GM19025 (cell line): ENCODE results near the gene EFNA3.

Source experiments
- ATAC-seq: cut with Tn5 transposase; IDR thresholded peaks from one replicate; pipeline ENCODE4 v1.9.1; 2021; ENCODE audit warnings: mild to moderate bottlenecking, low read depth, moderate library complexity; ENCODE audit not compliant: unreplicated experiment

Gene EFNA3

DNA sequence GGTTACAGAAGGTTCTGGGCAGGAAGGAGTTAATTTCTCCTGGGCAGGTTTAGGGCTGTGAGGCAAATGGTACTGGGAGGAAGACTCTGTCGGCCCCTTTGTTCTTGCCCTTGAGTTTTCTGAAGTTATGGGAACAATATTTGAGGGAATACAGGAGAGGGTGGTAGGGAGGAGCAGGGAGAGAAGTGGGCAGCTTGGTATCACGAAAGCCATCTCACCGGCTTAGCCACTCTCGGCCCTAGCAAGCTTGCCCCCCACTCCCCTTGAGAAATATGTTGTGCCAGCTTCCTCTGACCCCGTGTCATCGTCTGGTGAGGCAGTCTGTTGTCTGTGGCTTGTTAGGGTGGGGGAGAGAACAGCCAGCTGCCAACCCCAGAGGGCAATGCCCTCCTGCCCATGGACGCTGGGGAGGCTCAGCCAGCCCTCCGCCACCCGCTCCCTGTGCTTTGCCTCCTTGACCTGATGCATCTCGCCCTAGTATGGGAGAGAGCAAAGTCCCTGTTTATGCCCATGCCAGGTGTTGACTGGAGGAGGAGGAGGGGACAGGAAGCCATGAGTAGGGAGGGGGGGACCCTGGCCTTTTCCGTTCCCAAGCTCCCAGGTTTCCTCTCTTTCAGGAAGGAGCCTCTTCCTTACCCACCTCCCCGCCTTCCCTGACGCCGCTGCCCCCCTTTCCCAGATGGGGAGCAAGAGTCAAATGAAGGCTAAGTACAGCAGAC is 50.3 kb downstream of the EFNA3 start:
- ATAC-seq: no peak

- ATAC-seq: no peak
Measured at GRCh38 chr1:155130272-155131006, 51.8 kb downstream of the EFNA3 start.

DNA sequence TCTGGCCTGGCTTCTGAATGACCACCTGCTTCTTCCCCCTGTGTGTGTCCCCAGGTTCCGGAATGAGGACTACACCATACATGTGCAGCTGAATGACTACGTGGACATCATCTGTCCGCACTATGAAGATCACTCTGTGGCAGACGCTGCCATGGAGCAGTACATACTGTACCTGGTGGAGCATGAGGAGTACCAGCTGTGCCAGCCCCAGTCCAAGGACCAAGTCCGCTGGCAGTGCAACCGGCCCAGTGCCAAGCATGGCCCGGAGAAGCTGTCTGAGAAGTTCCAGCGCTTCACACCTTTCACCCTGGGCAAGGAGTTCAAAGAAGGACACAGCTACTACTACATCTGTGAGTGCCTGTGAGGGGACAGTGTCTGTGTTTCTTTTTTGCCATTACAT is 52.6 kb downstream of the EFNA3 start:
- no peak for ATAC-seq

DNA sequence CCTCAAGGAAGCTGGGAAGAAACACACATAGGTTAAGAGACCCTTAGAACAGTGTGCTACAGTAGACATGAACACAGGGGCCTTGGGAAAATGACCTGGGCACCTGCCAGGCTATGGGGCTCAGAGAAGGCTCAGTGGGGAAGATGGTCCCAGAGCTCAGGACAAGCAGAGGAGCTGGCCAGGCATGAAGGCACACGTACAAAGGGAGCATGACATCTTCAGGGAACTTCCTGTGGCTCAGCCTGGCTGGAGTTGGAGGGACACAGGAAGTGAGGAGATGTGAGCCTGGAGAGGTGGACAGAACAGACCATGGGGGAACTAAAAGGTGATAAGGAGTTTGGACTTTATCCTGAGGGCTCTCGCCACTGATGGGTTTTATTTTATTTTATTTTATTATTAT is 53.2 kb downstream of the EFNA3 start:
- no peak for ATAC-seq

DNA sequence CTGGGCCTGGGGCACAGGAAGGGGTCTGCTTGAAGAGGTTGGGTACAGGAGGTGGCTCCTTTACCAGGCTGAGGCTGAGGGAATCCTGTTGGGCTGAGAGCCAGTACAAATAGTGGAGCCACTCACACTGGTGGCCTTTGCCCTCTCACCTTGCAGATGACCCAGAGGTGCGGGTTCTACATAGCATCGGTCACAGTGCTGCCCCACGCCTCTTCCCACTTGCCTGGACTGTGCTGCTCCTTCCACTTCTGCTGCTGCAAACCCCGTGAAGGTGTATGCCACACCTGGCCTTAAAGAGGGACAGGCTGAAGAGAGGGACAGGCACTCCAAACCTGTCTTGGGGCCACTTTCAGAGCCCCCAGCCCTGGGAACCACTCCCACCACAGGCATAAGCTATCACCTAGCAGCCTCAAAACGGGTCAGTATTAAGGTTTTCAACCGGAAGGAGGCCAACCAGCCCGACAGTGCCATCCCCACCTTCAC is 55.2 kb downstream of the EFNA3 start:
- no peak for ATAC-seq

GRCh38 chr1:155134322-155134721 is 55.7 kb downstream of the EFNA3 start:
- ATAC-seq: no peak

DNA sequence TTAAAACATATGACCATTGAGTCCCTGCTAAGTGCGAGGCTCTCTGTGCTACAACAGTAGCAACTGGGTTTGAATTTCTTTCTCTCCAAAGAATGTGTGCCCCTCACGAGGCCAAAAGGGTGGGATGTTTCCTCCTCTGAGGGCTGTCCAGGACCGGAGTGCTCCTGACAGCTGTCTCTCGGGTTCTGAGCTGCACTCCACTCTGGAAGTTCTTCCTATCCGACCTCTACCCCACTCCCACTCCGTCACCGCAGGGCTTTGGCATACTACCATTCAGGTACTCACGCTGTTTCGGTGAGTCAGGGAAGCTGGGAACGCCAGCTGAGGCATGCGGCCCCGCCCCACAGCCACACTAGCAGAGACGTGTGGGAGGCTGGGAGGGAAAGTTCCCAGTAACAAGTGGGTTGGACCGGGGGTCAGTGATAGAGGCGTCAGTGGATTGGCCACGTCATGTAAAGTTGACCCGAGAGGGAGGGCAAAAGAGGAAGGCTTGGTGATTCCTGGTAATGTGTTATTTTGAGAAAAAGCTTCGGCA is 56.3 kb downstream of the EFNA3 start:
- ATAC-seq: no peak

GRCh38 chr1:155135415-155136028 is 56.9 kb downstream of the EFNA3 start, which contains the start of gene SLC50A1:
SLC50A1 (plus strand) TSS chr1:155135852; CDS start chr1:155135912, 60 bp downstream.
- peak; percentile 69 for ATAC-seq

GRCh38 chr1:155136748-155137147 is 58.1 kb downstream of the EFNA3 start:
- ATAC-seq: no peak
